ENCODE measurements around the gene ASIC1. TPM values are rescaled to one million over a fixed set of nuclear protein-coding genes. Genes with fewer than 3 reads are reported as not detected.

ASIC1 gene
- total RNA-seq, 2 donors from 2014 or later = 4.2 to 5.2 TPM

DNA sequence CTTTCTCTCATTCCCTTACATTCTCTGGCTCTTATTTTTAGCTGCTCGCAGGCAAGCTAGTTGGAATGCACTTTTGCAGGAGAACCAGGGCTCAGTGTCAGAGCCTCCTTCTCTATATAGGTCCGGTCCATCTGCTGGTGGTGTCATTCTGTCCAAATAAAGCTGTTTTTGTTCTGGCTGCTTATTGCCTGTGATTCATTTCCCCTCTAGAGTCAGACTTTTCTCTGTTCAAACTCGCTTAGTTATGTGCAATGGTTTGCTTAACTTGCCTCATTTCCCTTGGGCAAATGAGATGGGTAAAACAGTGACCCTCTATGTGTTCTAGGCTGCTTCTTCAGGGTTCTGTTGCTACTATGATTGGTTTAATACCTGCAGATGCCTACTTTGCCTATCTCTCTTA lies 30.6 kb downstream of the ASIC1 start:
- H3K36me3 Mint-ChIP-seq (ENCODE audit: low read depth) = peaks cover 61% of the 10 kb centered on the region

GRCh38 chr12:50088577-50089335 lies 31.4 kb downstream of the ASIC1 start:
- Histone ChIP-seq H3K4me1 (ENCODE audit: control insufficient read depth, insufficient read depth, low read length) (no peaks in the 10 kb centered on the region), H3K27ac (ENCODE audit: low read depth, low read length) (no peak overlapping the region), H3K4me3 (ENCODE audit: low read length) (no peak overlapping the region), H3K9me3 (ENCODE audit: control insufficient read depth, low read length) (no peaks in the 10 kb centered on the region), H3K36me3 (ENCODE audit: control insufficient read depth, insufficient read depth, low read length) (peaks cover 66% of the 10 kb centered on the region), H3K9ac (ENCODE audit: extremely low read depth, low read length, poor library complexity, severe bottlenecking) (no peak overlapping the region), H3K27me3 (ENCODE audit: control insufficient read depth, insufficient read depth, low read length, poor library complexity, severe bottlenecking) (no peaks in the 10 kb centered on the region)
- 55 to 62% methylated on average over 2 to 3 of the region's 3 CpGs for WGBS, 2 experiments (ENCODE audit: insufficient coverage in 1 of 2, insufficient read length in 1 of 2)
- peak; percentile 88 for TF ChIP-seq CTCF (conservative IDR thresholded peaks at IDR 0.05)
- Mint-ChIP-seq H3K27ac (no peak overlapping the region), H3K4me3 (no peak overlapping the region), H3K27me3 (ENCODE audit: insufficient read depth) (no peaks in the 10 kb centered on the region), H3K4me1 (peaks cover 4% of the 10 kb centered on the region), H3K36me3 (ENCODE audit: low read depth) (peaks cover 64% of the 10 kb centered on the region), H3K9me3 (no peaks in the 10 kb centered on the region)
- DNase-seq = peak; percentile 87

More for the DNA sequence above, 30.6 kb downstream of the ASIC1 start:
- H3K4me1 Mint-ChIP-seq = peaks cover 4% of the 10 kb centered on the region
- H3K4me1 ChIP-seq (ENCODE audit: control insufficient read depth, insufficient read depth, low read length) = no peaks in the 10 kb centered on the region
- DNase-seq = no peak
- no peak overlapping the region for H3K9ac ChIP-seq (ENCODE audit: extremely low read depth, low read length, poor library complexity, severe bottlenecking)
- TF ChIP-seq CTCF (conservative IDR thresholded peaks at IDR 0.05) = no peak
- H3K9me3 ChIP-seq (ENCODE audit: control insufficient read depth, low read length) = no peaks in the 10 kb centered on the region
- H3K27ac ChIP-seq (ENCODE audit: low read depth, low read length) = no peak overlapping the region
- no peak overlapping the region for H3K4me3 ChIP-seq (ENCODE audit: low read length)
- no peaks in the 10 kb centered on the region for H3K27me3 ChIP-seq (ENCODE audit: control insufficient read depth, insufficient read depth, low read length, poor library complexity, severe bottlenecking)
- no peaks in the 10 kb centered on the region for H3K9me3 Mint-ChIP-seq
- peaks cover 61% of the 10 kb centered on the region for H3K36me3 ChIP-seq (ENCODE audit: control insufficient read depth, insufficient read depth, low read length)
- no peak overlapping the region for H3K4me3 Mint-ChIP-seq
- H3K27ac Mint-ChIP-seq = no peak overlapping the region
- WGBS, 2 experiments (ENCODE audit: insufficient coverage in 1 of 2, insufficient read length in 1 of 2) = 92 to 95% methylated on average over 2 to 3 of the region's 3 CpGs
- H3K27me3 Mint-ChIP-seq (ENCODE audit: insufficient read depth) = no peaks in the 10 kb centered on the region

GRCh38 chr12:50089730-50090129 lies 32.3 kb downstream of the ASIC1 start:
- no peak overlapping the region for H3K9ac ChIP-seq (ENCODE audit: extremely low read depth, low read length, poor library complexity, severe bottlenecking)
- DNase-seq = no peak
- 97 to 100% methylated on average over 1 to 7 of the region's 7 CpGs for WGBS, 2 experiments (ENCODE audit: insufficient coverage in 1 of 2, insufficient read length in 1 of 2)
- no peak for TF ChIP-seq CTCF (conservative IDR thresholded peaks at IDR 0.05)
- H3K27ac Mint-ChIP-seq = no peak overlapping the region
- no peaks in the 10 kb centered on the region for H3K27me3 Mint-ChIP-seq (ENCODE audit: insufficient read depth)
- peaks cover 72% of the 10 kb centered on the region for H3K36me3 Mint-ChIP-seq (ENCODE audit: low read depth)
- no peaks in the 10 kb centered on the region for H3K4me1 ChIP-seq (ENCODE audit: control insufficient read depth, insufficient read depth, low read length)
- H3K4me1 Mint-ChIP-seq = peaks cover 4% of the 10 kb centered on the region
- no peak overlapping the region for H3K27ac ChIP-seq (ENCODE audit: low read depth, low read length)
- H3K9me3 Mint-ChIP-seq = no peaks in the 10 kb centered on the region
- H3K9me3 ChIP-seq (ENCODE audit: control insufficient read depth, low read length) = no peaks in the 10 kb centered on the region
- H3K36me3 ChIP-seq (ENCODE audit: control insufficient read depth, insufficient read depth, low read length) = peaks cover 75% of the 10 kb centered on the region
- no peak overlapping the region for H3K4me3 Mint-ChIP-seq
- H3K4me3 ChIP-seq (ENCODE audit: low read length) = no peak overlapping the region
- H3K27me3 ChIP-seq (ENCODE audit: control insufficient read depth, insufficient read depth, low read length, poor library complexity, severe bottlenecking) = no peaks in the 10 kb centered on the region
